ENCODE measurements around the gene FOXN3. TPM values are rescaled to one million over a fixed set of nuclear protein-coding genes. Genes with fewer than 3 reads are reported as not detected.

The FOXN3 gene
- total RNA-seq, 1 experiment from 2014 or later: 125 TPM

DNA sequence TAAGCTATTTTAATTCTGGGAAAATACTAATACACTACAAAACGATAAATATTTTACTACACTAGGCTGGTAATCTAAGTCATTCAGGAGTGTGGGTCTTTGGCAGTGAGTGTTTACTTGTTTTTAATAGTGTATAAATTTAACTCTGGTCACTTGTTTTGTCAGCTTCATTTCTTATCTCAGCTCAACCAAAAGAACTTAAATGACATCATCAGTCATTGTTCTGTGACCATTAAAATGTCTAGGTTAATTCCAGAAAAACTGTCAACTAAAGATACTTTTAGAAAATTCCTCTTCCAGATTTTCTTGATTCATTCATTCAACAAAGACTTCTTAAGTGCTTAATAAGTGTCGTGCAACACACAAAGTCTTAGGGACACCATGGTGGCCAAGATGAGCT is 102.8 kb downstream of the FOXN3 start:
- Histone ChIP-seq H4K91ac (ENCODE audit: insufficient read length, low read depth, low read length) (no peak overlapping the region), H3K23ac (ENCODE audit: insufficient read length, low read depth, low read length) (no peak overlapping the region), H2BK120ac (ENCODE audit: low read depth, low read length, poor library complexity, severe bottlenecking) (no peak overlapping the region), H2AFZ (ENCODE audit: low read length) (no peak overlapping the region), H3K18ac (ENCODE audit: insufficient read length, low read depth, low read length) (no peak overlapping the region), H3K9ac (ENCODE audit: extremely low read depth, insufficient read length, low read length) (no peak overlapping the region), H3K9me3 (ENCODE audit: control insufficient read depth, low read depth, low read length) (peaks cover 2% of the 10 kb centered on the region), H3K4ac (ENCODE audit: low read depth, low read length) (no peak overlapping the region), H2BK12ac (ENCODE audit: insufficient read length, low read depth, low read length) (no peak overlapping the region), H4K20me1 (ENCODE audit: control insufficient read depth, insufficient read depth, insufficient read length) (no peaks in the 10 kb centered on the region), H3K27ac (ENCODE audit: insufficient read length, low read depth, low read length) (no peak overlapping the region), H3T11ph (ENCODE audit: low read length) (no peak overlapping the region), H3K23me2 (ENCODE audit: insufficient read length, low read depth, low read length, poor library complexity, severe bottlenecking) (no peaks in the 10 kb centered on the region), H3K27me3 (ENCODE audit: insufficient read depth, low read length) (no peaks in the 10 kb centered on the region), H2AK5ac (ENCODE audit: insufficient read length, low read length) (no peak overlapping the region), H3K79me1 (ENCODE audit: insufficient read depth, low read depth, low read length, poor library complexity, severe bottlenecking) (peaks cover 9% of the 10 kb centered on the region), H4K5ac (ENCODE audit: insufficient read length, low read depth, low read length) (no peak overlapping the region), H3K79me2 (ENCODE audit: insufficient read depth, low read length) (peaks cover 22% of the 10 kb centered on the region; the same call in 1 of the 2 replicates), H4K8ac (replicated peaks; ENCODE audit: insufficient read length, low read depth, low read length) (no peak overlapping the region), H2BK20ac (ENCODE audit: low read depth, low read length, poor library complexity, severe bottlenecking) (no peak overlapping the region), H3K4me1 (ENCODE audit: insufficient read depth, low read length) (peaks cover 9% of the 10 kb centered on the region; the same call in 1 of the 2 replicates), H2BK5ac (ENCODE audit: insufficient read length, low read length) (no peak overlapping the region), H3K14ac (ENCODE audit: insufficient read depth, low read length) (no peak overlapping the region), H2BK15ac (ENCODE audit: low read depth, low read length) (no peak overlapping the region), H3K4me2 (ENCODE audit: insufficient read depth, insufficient read length, low read length) (no peak overlapping the region), H3K56ac (ENCODE audit: insufficient read length, low read depth, low read length) (no peak overlapping the region)
- no CpG with 5 or more reads among the region's 2 CpGs for WGBS (ENCODE audit: extremely low coverage, insufficient read length, low lambda C conversion rate)
- TF ChIP-seq, protein P1, sequence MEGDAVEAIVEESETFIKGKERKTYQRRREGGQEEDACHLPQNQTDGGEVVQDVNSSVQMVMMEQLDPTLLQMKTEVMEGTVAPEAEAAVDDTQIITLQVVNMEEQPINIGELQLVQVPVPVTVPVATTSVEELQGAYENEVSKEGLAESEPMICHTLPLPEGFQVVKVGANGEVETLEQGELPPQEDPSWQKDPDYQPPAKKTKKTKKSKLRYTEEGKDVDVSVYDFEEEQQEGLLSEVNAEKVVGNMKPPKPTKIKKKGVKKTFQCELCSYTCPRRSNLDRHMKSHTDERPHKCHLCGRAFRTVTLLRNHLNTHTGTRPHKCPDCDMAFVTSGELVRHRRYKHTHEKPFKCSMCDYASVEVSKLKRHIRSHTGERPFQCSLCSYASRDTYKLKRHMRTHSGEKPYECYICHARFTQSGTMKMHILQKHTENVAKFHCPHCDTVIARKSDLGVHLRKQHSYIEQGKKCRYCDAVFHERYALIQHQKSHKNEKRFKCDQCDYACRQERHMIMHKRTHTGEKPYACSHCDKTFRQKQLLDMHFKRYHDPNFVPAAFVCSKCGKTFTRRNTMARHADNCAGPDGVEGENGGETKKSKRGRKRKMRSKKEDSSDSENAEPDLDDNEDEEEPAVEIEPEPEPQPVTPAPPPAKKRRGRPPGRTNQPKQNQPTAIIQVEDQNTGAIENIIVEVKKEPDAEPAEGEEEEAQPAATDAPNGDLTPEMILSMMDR (conservative IDR thresholded peaks at IDR 0.05): no peak
- Mint-ChIP-seq H3K4me1 (peaks cover 32 to 35% of the 10 kb centered on the region in 2 experiments), H3K4me3 (no peak overlapping the region), H3K9me3 (peaks cover 7 to 10% of the 10 kb centered on the region in 2 experiments), H3K36me3 (ENCODE audit: insufficient read depth in 1 of 3, low read depth in 3 of 3) (peaks cover 32 to 50% (median 41%) of the 10 kb centered on the region in 3 experiments), H3K27ac (no peak overlapping the region; a peak in 1 of 7 replicates), H3K27me3 (ENCODE audit: low read depth) (no peaks in the 10 kb centered on the region)
- no peak for DNase-seq
